GM12878 (cell line): ENCODE results near the gene SERPINI1.

Experiments used
- CEBPB ChIP-seq, 2 experiments: fragments of 150-350 bp in 1 of 2; IDR thresholded peaks; 2 replicates each; pipeline ENCODE4 v1.6.1; 2012 to 2014; ENCODE audit warnings: low read depth in 2 of 2, low read length in 2 of 2, borderline replicate concordance in 1 of 2, inconsistent platforms in 1 of 2
- EP300 ChIP-seq, 2 experiments: fragments of 150-350 bp in 1 of 2; IDR thresholded peaks; 2 replicates each; pipeline ENCODE4 v1.6.1; 2011 to 2012; ENCODE audit warnings: low read depth in 2 of 2, low read length in 2 of 2, borderline replicate concordance in 1 of 2, improper control_type of control experiment in 1 of 2, inconsistent platforms in 1 of 2; ENCODE audit not compliant: control insufficient read depth in 1 of 2
- FOXK2 ChIP-seq: fragments of 450-650 bp; IDR thresholded peaks from 2 replicates; pipeline ENCODE4 v1.6.1; 2017; ENCODE audit warnings: mild to moderate bottlenecking, moderate library complexity
- HDGF ChIP-seq: fragments of 450-650 bp; IDR thresholded peaks from 2 replicates; pipeline ENCODE4 v1.6.1; 2016; ENCODE audit warnings: antibody characterized with exemption
- JUNB ChIP-seq: IDR thresholded peaks from 2 replicates; pipeline ENCODE4 v1.6.1; 2016; ENCODE audit warnings: antibody characterized with exemption, mild to moderate bottlenecking
- POLR2A ChIP-seq: IDR thresholded peaks from 2 replicates; pipeline ENCODE4 v1.6.1; 2011; ENCODE audit warnings: low read depth, mild to moderate bottlenecking, low read length
- POLR2AphosphoS5 ChIP-seq: IDR thresholded peaks from 2 replicates; pipeline ENCODE4 v1.6.1; 2011; ENCODE audit warnings: mild to moderate bottlenecking, low read length, inconsistent platforms
- RBBP5 ChIP-seq: fragments of 200-600 bp; sonication (generic); conservative IDR thresholded peaks from 2 replicates; pipeline ENCODE4 v1.6.1; 2016
- SREBF2 ChIP-seq: IDR thresholded peaks from 2 replicates; pipeline ENCODE4 v1.6.1; 2012; ENCODE audit warnings: mild to moderate bottlenecking, low read length
- TAF1 ChIP-seq: IDR thresholded peaks from 2 replicates; pipeline ENCODE4 v1.6.1; 2011; ENCODE audit warnings: mild to moderate bottlenecking, low read depth, low read length, borderline replicate concordance
- TCF12 ChIP-seq: IDR thresholded peaks from 2 replicates; pipeline ENCODE4 v1.6.1; 2011; ENCODE audit warnings: low read depth, mild to moderate bottlenecking, low read length
- ZNF217 ChIP-seq: fragments of 450-650 bp; IDR thresholded peaks from 2 replicates; pipeline ENCODE4 v1.6.1; 2017; ENCODE audit warnings: antibody characterized with exemption, mild to moderate bottlenecking
- TF ChIP-seq, protein P1 (sequence below), 3 experiments: IDR thresholded peaks in 2 of 3; conservative IDR thresholded peaks in 1 of 3; 2 replicates each; pipeline ENCODE4 v1.5.1; 2011; ENCODE audit warnings: low read depth in 3 of 3, low read length in 3 of 3, mild to moderate bottlenecking in 3 of 3, control low read depth in 2 of 3, moderate library complexity in 2 of 3, inconsistent platforms in 1 of 3, mixed read lengths in 1 of 3; ENCODE audit not compliant: control insufficient read depth in 2 of 3, insufficient read depth in 1 of 3; ENCODE audit errors: extremely low read depth in 1 of 3

DNA sequence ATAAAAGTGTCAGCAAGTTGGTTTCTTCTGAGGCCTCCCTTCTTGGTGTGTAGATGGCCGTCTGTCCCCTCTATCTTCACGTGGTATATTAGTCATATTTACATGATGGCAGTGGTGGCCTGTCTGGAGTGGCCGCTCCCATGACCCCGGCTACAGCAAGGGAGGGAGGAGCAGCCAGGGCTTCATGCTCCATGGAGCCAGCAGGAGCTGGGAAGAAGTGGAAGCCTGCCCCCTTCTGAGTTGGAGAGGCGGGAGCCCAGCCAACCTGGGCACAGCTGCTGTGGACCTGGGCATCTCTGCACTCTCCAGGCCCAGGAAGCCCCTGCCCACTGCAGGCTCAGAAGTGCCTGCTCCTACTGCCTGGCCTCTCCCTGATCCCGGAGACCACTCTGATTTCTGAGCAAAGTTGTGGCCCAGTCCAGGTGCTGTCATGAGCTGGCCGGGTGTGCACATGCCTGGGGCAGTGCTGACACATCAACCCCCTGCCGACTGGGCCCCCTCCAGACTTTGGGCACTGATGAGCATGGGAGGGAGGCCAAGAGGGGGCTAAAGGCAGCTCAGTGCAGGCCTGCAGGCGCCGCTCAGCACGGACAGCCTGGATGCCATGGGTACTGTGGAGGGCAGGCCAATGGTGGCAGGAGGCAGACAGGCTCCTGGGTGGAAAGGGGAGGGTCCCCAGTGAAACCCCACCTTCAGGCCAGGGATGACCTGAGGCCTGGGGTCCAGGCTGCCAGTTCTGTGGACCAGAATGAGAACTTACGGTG lies 84.8 kb downstream of the SERPINI1 start:
- no peak for TF ChIP-seq SREBF2
- TF ChIP-seq JUNB = no peak
- TF ChIP-seq RBBP5 = no peak
- no peak for TF ChIP-seq POLR2AphosphoS5
- TF ChIP-seq TAF1 = no peak
- TF ChIP-seq CEBPB (IDR thresholded peaks at IDR 0.05; ENCODE audit: borderline replicate concordance in 1 of 2, low read depth in 2 of 2, low read length in 2 of 2) = no peak
- TF ChIP-seq, protein P1, sequence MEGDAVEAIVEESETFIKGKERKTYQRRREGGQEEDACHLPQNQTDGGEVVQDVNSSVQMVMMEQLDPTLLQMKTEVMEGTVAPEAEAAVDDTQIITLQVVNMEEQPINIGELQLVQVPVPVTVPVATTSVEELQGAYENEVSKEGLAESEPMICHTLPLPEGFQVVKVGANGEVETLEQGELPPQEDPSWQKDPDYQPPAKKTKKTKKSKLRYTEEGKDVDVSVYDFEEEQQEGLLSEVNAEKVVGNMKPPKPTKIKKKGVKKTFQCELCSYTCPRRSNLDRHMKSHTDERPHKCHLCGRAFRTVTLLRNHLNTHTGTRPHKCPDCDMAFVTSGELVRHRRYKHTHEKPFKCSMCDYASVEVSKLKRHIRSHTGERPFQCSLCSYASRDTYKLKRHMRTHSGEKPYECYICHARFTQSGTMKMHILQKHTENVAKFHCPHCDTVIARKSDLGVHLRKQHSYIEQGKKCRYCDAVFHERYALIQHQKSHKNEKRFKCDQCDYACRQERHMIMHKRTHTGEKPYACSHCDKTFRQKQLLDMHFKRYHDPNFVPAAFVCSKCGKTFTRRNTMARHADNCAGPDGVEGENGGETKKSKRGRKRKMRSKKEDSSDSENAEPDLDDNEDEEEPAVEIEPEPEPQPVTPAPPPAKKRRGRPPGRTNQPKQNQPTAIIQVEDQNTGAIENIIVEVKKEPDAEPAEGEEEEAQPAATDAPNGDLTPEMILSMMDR (IDR thresholded peaks at IDR 0.05 in 2 of 3, conservative IDR thresholded peaks at IDR 0.05 in 1 of 3; ENCODE audit: control insufficient read depth in 2 of 3, extremely low read depth in 1 of 3, insufficient read depth in 1 of 3, low read depth in 3 of 3, low read length in 3 of 3) = no peak
- no peak for TF ChIP-seq HDGF
- no peak for TF ChIP-seq TCF12
- TF ChIP-seq ZNF217 = no peak
- no peak for TF ChIP-seq FOXK2
- TF ChIP-seq POLR2A = no peak
- TF ChIP-seq EP300 (IDR thresholded peaks at IDR 0.05; ENCODE audit: borderline replicate concordance in 1 of 2, control insufficient read depth in 1 of 2, low read depth in 2 of 2, low read length in 2 of 2) = no peak
